Stomach (tissue), 4 donors: ENCODE data around the gene KSR2.

Experiments
- EP300 ChIP-seq: sonication (generic); formaldehyde crosslinking; IDR thresholded peaks from one replicate; pipeline ENCODE4 v1.6.1; 2017; ENCODE audit warnings: antibody characterized with exemption
- POLR2A ChIP-seq, 4 donors: fragments of 450-650 bp; IDR thresholded peaks; one replicate each; pipeline ENCODE4 v1.6.1; 2016; ENCODE audit warnings: antibody characterized with exemption in 4 of 4, control low read depth in 2 of 4, mild to moderate bottlenecking in 1 of 4, moderate library complexity in 1 of 4
- POLR2AphosphoS5 ChIP-seq, 3 donors: sonication (generic); formaldehyde crosslinking; IDR thresholded peaks; one replicate each; pipeline ENCODE4 v1.6.1; 2016; ENCODE audit warnings: antibody characterized with exemption in 3 of 3
- TF ChIP-seq, protein P1 (sequence below), 7 experiments: fragments of 450-650 bp in 4 of 7; fragments of 200-600 bp in 3 of 7; sonication (generic) in 3 of 7; IDR thresholded peaks; one replicate each; pipeline ENCODE4 v1.5.1; 2016 to 2019; ENCODE audit warnings: antibody characterized with exemption in 7 of 7, control low read depth in 2 of 7, mild to moderate bottlenecking in 1 of 7

DNA sequence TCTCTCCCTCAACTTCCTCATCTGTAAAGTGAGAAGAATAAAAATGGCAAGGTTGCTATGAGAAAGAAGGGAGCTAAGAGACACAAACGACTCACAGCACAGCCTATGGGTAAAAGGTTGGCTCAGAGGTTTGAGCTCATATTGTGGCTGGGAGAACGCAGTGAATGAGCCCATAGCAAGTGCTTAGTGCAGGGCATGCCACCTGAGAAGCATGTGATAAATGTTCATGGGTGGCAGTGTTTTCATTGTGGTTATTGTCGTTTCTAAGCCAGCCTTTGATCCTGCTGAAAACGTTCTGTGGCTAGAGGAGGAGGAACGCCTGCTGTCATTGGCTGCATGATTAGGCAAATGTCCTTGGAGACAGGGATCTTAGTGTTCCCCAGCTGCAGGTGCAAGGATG, 150.4 kb downstream of the KSR2 start:
- TF ChIP-seq POLR2AphosphoS5 (IDR thresholded peaks at IDR 0.05) (no peak), POLR2A (IDR thresholded peaks at IDR 0.05) (no peak), EP300 (no peak)
- TF ChIP-seq, protein P1, sequence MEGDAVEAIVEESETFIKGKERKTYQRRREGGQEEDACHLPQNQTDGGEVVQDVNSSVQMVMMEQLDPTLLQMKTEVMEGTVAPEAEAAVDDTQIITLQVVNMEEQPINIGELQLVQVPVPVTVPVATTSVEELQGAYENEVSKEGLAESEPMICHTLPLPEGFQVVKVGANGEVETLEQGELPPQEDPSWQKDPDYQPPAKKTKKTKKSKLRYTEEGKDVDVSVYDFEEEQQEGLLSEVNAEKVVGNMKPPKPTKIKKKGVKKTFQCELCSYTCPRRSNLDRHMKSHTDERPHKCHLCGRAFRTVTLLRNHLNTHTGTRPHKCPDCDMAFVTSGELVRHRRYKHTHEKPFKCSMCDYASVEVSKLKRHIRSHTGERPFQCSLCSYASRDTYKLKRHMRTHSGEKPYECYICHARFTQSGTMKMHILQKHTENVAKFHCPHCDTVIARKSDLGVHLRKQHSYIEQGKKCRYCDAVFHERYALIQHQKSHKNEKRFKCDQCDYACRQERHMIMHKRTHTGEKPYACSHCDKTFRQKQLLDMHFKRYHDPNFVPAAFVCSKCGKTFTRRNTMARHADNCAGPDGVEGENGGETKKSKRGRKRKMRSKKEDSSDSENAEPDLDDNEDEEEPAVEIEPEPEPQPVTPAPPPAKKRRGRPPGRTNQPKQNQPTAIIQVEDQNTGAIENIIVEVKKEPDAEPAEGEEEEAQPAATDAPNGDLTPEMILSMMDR (IDR thresholded peaks at IDR 0.05), result no peak
